Epidermal melanocyte (primary cell): ENCODE measurements around the gene IL20.

Experiments
- DNase-seq: peaks from one replicate; pipeline ENCODE4 v3.0.0; 2011; ENCODE audit warnings: low spot score; ENCODE audit not compliant: insufficient read length

The IL20 gene

GRCh38 chr1:206864939-206865671 is at the start of gene IL20:
IL20 (plus strand) TSS chr1:206865623; CDS start chr1:206865853, 230 bp downstream.
- peak; percentile 19 for DNase-seq

GRCh38 chr1:206816390-206817287 is 48.8 kb upstream of the IL20 start:
- no peak for DNase-seq

- DNase-seq = no peak
Measured at GRCh38 chr1:206821493-206821892, 43.9 kb upstream of the IL20 start.

- DNase-seq = no peak
Measured at GRCh38 chr1:206823727-206824126, 41.7 kb upstream of the IL20 start.

GRCh38 chr1:206824331-206824730 is 41.1 kb upstream of the IL20 start:
- no peak for DNase-seq

GRCh38 chr1:206826394-206826793 is 39.0 kb upstream of the IL20 start:
- no peak for DNase-seq

- DNase-seq = no peak
Measured at GRCh38 chr1:206828061-206828460, 37.4 kb upstream of the IL20 start.

GRCh38 chr1:206828765-206829164 is 36.7 kb upstream of the IL20 start:
- DNase-seq = no peak

- no peak for DNase-seq
Measured at GRCh38 chr1:206829282-206829681, 36.1 kb upstream of the IL20 start.

- no peak for DNase-seq
Measured at GRCh38 chr1:206829875-206830274, 35.5 kb upstream of the IL20 start.

GRCh38 chr1:206831650-206832049 is 33.8 kb upstream of the IL20 start:
- DNase-seq = no peak

- DNase-seq = no peak
Measured at GRCh38 chr1:206832352-206832880, 33.0 kb upstream of the IL20 start.

- DNase-seq = no peak
Measured at GRCh38 chr1:206833106-206833680, 32.2 kb upstream of the IL20 start.

GRCh38 chr1:206833801-206834200 is 31.6 kb upstream of the IL20 start:
- no peak for DNase-seq

GRCh38 chr1:206834217-206834616 is 31.2 kb upstream of the IL20 start:
- DNase-seq = no peak

- DNase-seq = no peak
Measured at GRCh38 chr1:206834711-206835110, 30.7 kb upstream of the IL20 start.

- DNase-seq = no peak
Measured at GRCh38 chr1:206835186-206835585, 30.2 kb upstream of the IL20 start.

- no peak for DNase-seq
Measured at GRCh38 chr1:206836111-206836510, 29.3 kb upstream of the IL20 start.

- DNase-seq = no peak
Measured at GRCh38 chr1:206839006-206839560, 26.3 kb upstream of the IL20 start.

- DNase-seq = peak; percentile 63
Measured at GRCh38 chr1:206839857-206840256, 25.6 kb upstream of the IL20 start.

- no peak for DNase-seq
Measured at GRCh38 chr1:206841609-206842323, 23.7 kb upstream of the IL20 start.
